HEK293 (cell line): ENCODE measurements around the gene ACAP2.

Experiments used
- CTCF ChIP-seq: fragments of 450-650 bp; formaldehyde crosslinking; IDR thresholded peaks from 2 replicates; pipeline ENCODE4 v1.5.1; 2016; ENCODE audit warnings: missing biosample characterization, missing genetic modification characterization
- GLIS1 ChIP-seq: fragments of 450-650 bp; formaldehyde crosslinking; IDR thresholded peaks from 2 replicates; pipeline ENCODE4 v1.5.1; 2016; ENCODE audit warnings: missing biosample characterization, missing genetic modification characterization
- KLF10 ChIP-seq: fragments of 450-650 bp; IDR thresholded peaks from 2 replicates; pipeline ENCODE4 v1.5.1; 2018; ENCODE audit warnings: missing biosample characterization, mild to moderate bottlenecking, missing genetic modification characterization
- KLF8 ChIP-seq: fragments of 450-650 bp; formaldehyde crosslinking; IDR thresholded peaks from 2 replicates; pipeline ENCODE4 v1.5.1; 2016; ENCODE audit warnings: missing biosample characterization, missing genetic modification characterization
- PRDM1 ChIP-seq: fragments of 450-650 bp; formaldehyde crosslinking; IDR thresholded peaks from 2 replicates; pipeline ENCODE4; 2016; ENCODE audit warnings: missing biosample characterization, missing genetic modification characterization
- REST ChIP-seq: fragments of 450-650 bp; formaldehyde crosslinking; IDR thresholded peaks from 2 replicates; pipeline ENCODE4 v1.5.1; 2016; ENCODE audit warnings: missing biosample characterization, missing genetic modification characterization
- SP7 ChIP-seq: fragments of 450-650 bp; formaldehyde crosslinking; IDR thresholded peaks from 2 replicates; pipeline ENCODE4 v1.5.1; 2016; ENCODE audit warnings: missing biosample characterization, missing genetic modification characterization
- ZBTB11 ChIP-seq: fragments of 450-650 bp; formaldehyde crosslinking; conservative IDR thresholded peaks from 2 replicates; pipeline ENCODE4 v1.5.1; 2016; ENCODE audit warnings: low read depth, missing biosample characterization, missing genetic modification characterization
- ZBTB8A ChIP-seq: fragments of 450-650 bp; formaldehyde crosslinking; IDR thresholded peaks from 2 replicates; pipeline ENCODE4 v1.5.1; 2016; ENCODE audit warnings: missing biosample characterization, missing genetic modification characterization
- ZFP69B ChIP-seq: fragments of 450-650 bp; formaldehyde crosslinking; IDR thresholded peaks from 2 replicates; pipeline ENCODE4 v1.5.1; 2016; ENCODE audit warnings: missing biosample characterization, missing genetic modification characterization
- ZNF132 ChIP-seq: fragments of 450-650 bp; formaldehyde crosslinking; IDR thresholded peaks from 2 replicates; pipeline ENCODE4 v1.5.1; 2017; ENCODE audit warnings: missing biosample characterization, missing genetic modification characterization, borderline replicate concordance
- ZNF133 ChIP-seq: fragments of 450-650 bp; formaldehyde crosslinking; IDR thresholded peaks from 2 replicates; pipeline ENCODE4 v1.5.1; 2016; ENCODE audit warnings: missing biosample characterization, missing genetic modification characterization
- ZNF24 ChIP-seq: fragments of 450-650 bp; formaldehyde crosslinking; IDR thresholded peaks from 2 replicates; pipeline ENCODE4 v1.5.1; 2016; ENCODE audit warnings: missing biosample characterization, missing genetic modification characterization
- ZNF341 ChIP-seq: fragments of 450-650 bp; formaldehyde crosslinking; IDR thresholded peaks from 2 replicates; pipeline ENCODE4; 2016; ENCODE audit warnings: low read depth, missing biosample characterization, missing genetic modification characterization
- ZNF449 ChIP-seq: fragments of 450-650 bp; formaldehyde crosslinking; IDR thresholded peaks from 2 replicates; pipeline ENCODE4 v1.5.1; 2017; ENCODE audit warnings: missing biosample characterization, mild to moderate bottlenecking, missing genetic modification characterization, moderate library complexity
- ZNF660 ChIP-seq: fragments of 450-650 bp; IDR thresholded peaks from 2 replicates; pipeline ENCODE4 v1.5.1; 2018; ENCODE audit warnings: missing biosample characterization, mild to moderate bottlenecking, missing genetic modification characterization
- ZNF677 ChIP-seq: fragments of 450-650 bp; IDR thresholded peaks from 2 replicates; pipeline ENCODE4 v1.5.0; 2018; ENCODE audit warnings: missing biosample characterization, mild to moderate bottlenecking, missing genetic modification characterization, moderate library complexity
- ZNF768 ChIP-seq: fragments of 450-650 bp; formaldehyde crosslinking; IDR thresholded peaks from 2 replicates; pipeline ENCODE4 v1.5.1; 2018; ENCODE audit warnings: missing biosample characterization, mild to moderate bottlenecking, missing genetic modification characterization
- ZXDB ChIP-seq: fragments of 450-650 bp; formaldehyde crosslinking; IDR thresholded peaks from 2 replicates; pipeline ENCODE4 v1.5.1; 2016; ENCODE audit warnings: missing biosample characterization, missing genetic modification characterization

The ACAP2 gene

GRCh38 chr3:195271410-195272243, 171.2 kb downstream of the ACAP2 start (continued):
- TF ChIP-seq KLF8 (tag by site-specific recombination) (peak; percentile 68; the same call in 1 of the 2 replicates), ZNF660 (tag by site-specific recombination) (peak; percentile 71), ZBTB8A (peak; percentile 87), ZNF24 (tag by site-specific recombination) (peak; percentile 21; the same call in 1 of the 2 replicates), CTCF (tag by site-specific recombination) (peak; percentile 94), ZNF677 (tag by site-specific recombination) (no peak), ZNF341 (tag by site-specific recombination) (peak; percentile 56), ZXDB (tag by site-specific recombination) (0 out of 2 replicates have a peak, but pooled peaks have one; percentile 22), KLF10 (peak; percentile 16; the same call in 1 of the 2 replicates), ZBTB11 (tag by site-specific recombination) (no peak; the same call in 1 of the 2 replicates), ZNF768 (tag by site-specific recombination) (no peak), ZFP69B (tag by site-specific recombination) (peak; percentile 35; the same call in 1 of the 2 replicates), SP7 (tag by site-specific recombination) (peak; percentile 47), ZNF133 (tag by site-specific recombination) (no peak), REST (tag by site-specific recombination) (peak; percentile 27; the same call in 1 of the 2 replicates), PRDM1 (tag by site-specific recombination) (0 out of 2 replicates have a peak, but pooled peaks have one; percentile 4), ZNF132 (no peak), ZNF449 (peak; percentile 28; the same call in 1 of the 2 replicates), GLIS1 (tag by site-specific recombination) (peak; percentile 38; the same call in 1 of the 2 replicates)
- TF ChIP-seq, all 188 proteins: peak for 36
